HEK293 (cell line): ENCODE results near the gene KCNK1.

Experiments
- CTCF ChIA-PET: fragments of 350-600 bp; formaldehyde crosslinking; extraction: SDS; loops from one replicate; lab custom pipeline; 2021; ENCODE audit warnings: antibody characterized with exemption; lab: Yijun Ruan, JAX
- POLR2A ChIA-PET: fragments of 300-600 bp; formaldehyde crosslinking; extraction: SDS; loops from one replicate; lab custom pipeline; 2020; ENCODE audit warnings: antibody characterized with exemption, inconsistent platforms; lab: Yijun Ruan, JAX
- H3K27ac ChIP-seq: fragments of 200-500 bp; sonication (Bioruptor generic); 2 replicates; pipeline ENCODE4 v1.5.1; 2014; ENCODE audit warnings: low read depth, low read length, control low read depth, inconsistent platforms; ENCODE audit errors: extremely low read depth
- H3K36me3 ChIP-seq, 2 experiments: fragments of 200-500 bp in 1 of 2; sonication (Bioruptor generic) in 1 of 2; 1 replicate in 1 of 2; 2 replicates in 1 of 2; pipeline ENCODE4 v1.5.1; 2014 to 2017; ENCODE audit warnings: inconsistent platforms in 2 of 2, low read length in 2 of 2; ENCODE audit not compliant: control insufficient read depth in 2 of 2, insufficient read depth in 1 of 2
- H3K4me1 ChIP-seq: fragments of 200-500 bp; sonication (Bioruptor generic); 2 replicates; pipeline ENCODE4 v1.5.1; 2014; ENCODE audit warnings: mild to moderate bottlenecking, low read length, inconsistent platforms; ENCODE audit not compliant: control insufficient read depth, insufficient read depth
- H3K4me3 ChIP-seq: 2 replicates; pipeline ENCODE4 v1.5.1; 2011; ENCODE audit warnings: low read depth, mild to moderate bottlenecking, control low read depth, low read length, moderate library complexity
- H3K9me3 ChIP-seq: fragments of 200-500 bp; sonication (Bioruptor generic); 2 replicates; pipeline ENCODE4 v1.5.1; 2014; ENCODE audit warnings: low read depth, low read length, inconsistent platforms; ENCODE audit not compliant: control insufficient read depth, insufficient read depth
- KLF1 ChIP-seq: fragments of 450-650 bp; formaldehyde crosslinking; IDR thresholded peaks from 2 replicates; pipeline ENCODE4 v1.5.1; 2016; ENCODE audit warnings: missing biosample characterization, missing genetic modification characterization
- KLF10 ChIP-seq: fragments of 450-650 bp; IDR thresholded peaks from 2 replicates; pipeline ENCODE4 v1.5.1; 2018; ENCODE audit warnings: missing biosample characterization, mild to moderate bottlenecking, missing genetic modification characterization
- KLF8 ChIP-seq: fragments of 450-650 bp; formaldehyde crosslinking; IDR thresholded peaks from 2 replicates; pipeline ENCODE4 v1.5.1; 2016; ENCODE audit warnings: missing biosample characterization, missing genetic modification characterization
- PATZ1 ChIP-seq: fragments of 450-650 bp; formaldehyde crosslinking; IDR thresholded peaks from 2 replicates; pipeline ENCODE4 v1.5.1; 2016; ENCODE audit warnings: missing biosample characterization, missing genetic modification characterization
- PBX3 ChIP-seq: sonication (generic); formaldehyde crosslinking; IDR thresholded peaks from 2 replicates; pipeline ENCODE4 v1.8.1; 2022; ENCODE audit warnings: mild to moderate bottlenecking, moderate library complexity, missing genetic modification reagents
- SETDB1 ChIP-seq: IDR thresholded peaks from one replicate; pipeline ENCODE4 v1.6.1; 2017; ENCODE audit warnings: mild to moderate bottlenecking, low read length, moderate library complexity, mixed read lengths; ENCODE audit not compliant: insufficient read length
- TRIM28 ChIP-seq: IDR thresholded peaks from 2 replicates; pipeline ENCODE4 v1.6.1; 2011; ENCODE audit warnings: low read length, control low read depth, borderline replicate concordance
- ZNF140 ChIP-seq: fragments of 450-650 bp; formaldehyde crosslinking; IDR thresholded peaks from 2 replicates; pipeline ENCODE4 v1.5.1; 2016; ENCODE audit warnings: missing biosample characterization, missing genetic modification characterization
- ZNF221 ChIP-seq: fragments of 450-650 bp; formaldehyde crosslinking; IDR thresholded peaks from 2 replicates; pipeline ENCODE4 v1.5.1; 2017; ENCODE audit warnings: missing biosample characterization, missing genetic modification characterization, borderline replicate concordance
- ZNF248 ChIP-seq: fragments of 450-650 bp; formaldehyde crosslinking; IDR thresholded peaks from 2 replicates; pipeline ENCODE4 v1.5.1; 2017; ENCODE audit warnings: missing biosample characterization, missing genetic modification characterization
- ZNF274 ChIP-seq, 2 experiments: fragments of 200-500 bp in 1 of 2; fragments of 450-650 bp in 1 of 2; sonication (Bioruptor generic) in 1 of 2; formaldehyde crosslinking in 1 of 2; IDR thresholded peaks; 2 replicates each; pipeline versions ENCODE4 v1.5.1 to v1.6.1; 2014 to 2016; ENCODE audit warnings: borderline replicate concordance in 1 of 2, inconsistent platforms in 1 of 2, low read length in 1 of 2, missing biosample characterization in 1 of 2, missing genetic modification characterization in 1 of 2
- ZNF362 ChIP-seq: fragments of 450-650 bp; formaldehyde crosslinking; IDR thresholded peaks from 2 replicates; pipeline ENCODE4 v1.5.1; 2016; ENCODE audit warnings: missing biosample characterization, missing genetic modification characterization
- ZNF404 ChIP-seq: fragments of 450-650 bp; formaldehyde crosslinking; IDR thresholded peaks from 2 replicates; pipeline ENCODE4 v1.5.1; 2017; ENCODE audit warnings: missing biosample characterization, missing genetic modification characterization
- ZNF514 ChIP-seq: fragments of 450-650 bp; formaldehyde crosslinking; IDR thresholded peaks from 2 replicates; pipeline ENCODE4 v1.5.1; 2016; ENCODE audit warnings: missing biosample characterization, missing genetic modification characterization
- ZNF549 ChIP-seq: fragments of 450-650 bp; IDR thresholded peaks from 2 replicates; pipeline ENCODE4 v1.5.1; 2018; ENCODE audit warnings: missing biosample characterization, missing genetic modification characterization, mild to moderate bottlenecking, inconsistent platforms, moderate library complexity
- ZNF596 ChIP-seq: fragments of 450-650 bp; IDR thresholded peaks from 2 replicates; pipeline ENCODE4 v1.5.0; 2018; ENCODE audit warnings: missing biosample characterization, mild to moderate bottlenecking, missing genetic modification characterization, moderate library complexity
- ZNF610 ChIP-seq: fragments of 450-650 bp; formaldehyde crosslinking; IDR thresholded peaks from 2 replicates; pipeline ENCODE4 v1.5.1; 2016; ENCODE audit warnings: missing biosample characterization, missing genetic modification characterization, borderline replicate concordance
- ZNF664 ChIP-seq: fragments of 450-650 bp; formaldehyde crosslinking; IDR thresholded peaks from 2 replicates; pipeline ENCODE4 v1.5.1; 2016; ENCODE audit warnings: missing biosample characterization, missing genetic modification characterization
- ZNF707 ChIP-seq: fragments of 450-650 bp; formaldehyde crosslinking; IDR thresholded peaks from 2 replicates; pipeline ENCODE4 v1.5.1; 2016; ENCODE audit warnings: missing biosample characterization, missing genetic modification characterization
- ZNF843 ChIP-seq: fragments of 450-650 bp; formaldehyde crosslinking; IDR thresholded peaks from 2 replicates; pipeline ENCODE4 v1.5.1; 2016; ENCODE audit warnings: missing biosample characterization, missing genetic modification characterization
- TF ChIP-seq, protein P1 (sequence below): fragments of 450-650 bp; formaldehyde crosslinking; IDR thresholded peaks from 2 replicates; pipeline ENCODE4 v1.5.1; 2017; ENCODE audit warnings: missing biosample characterization, missing genetic modification characterization
- TF ChIP-seq, protein P2 (sequence below): fragments of 450-650 bp; formaldehyde crosslinking; IDR thresholded peaks from 2 replicates; pipeline ENCODE4 v1.5.1; 2017; ENCODE audit warnings: missing biosample characterization, missing genetic modification characterization
- TF ChIP-seq, protein P3 (sequence below): fragments of 450-650 bp; formaldehyde crosslinking; IDR thresholded peaks from 2 replicates; pipeline ENCODE4 v1.5.1; 2016; ENCODE audit warnings: missing biosample characterization, missing genetic modification characterization

KCNK1 gene

GRCh38 chr1:233673947-233674431 lies 60.1 kb downstream of the KCNK1 start:
- no peaks in the 10 kb centered on the region for H3K4me1 ChIP-seq
- ChIA-PET POLR2A (interaction anchor here (0.7 kb wide), 1 partner anchor 257 kb away, joined by 4 read pairs; no protein-coding TSS in a partner anchor), CTCF (interaction anchor here (0.9 to 1.2 kb wide), 3 partner anchors 8 to 59 kb away, joined by 3 to 4 read pairs (median 4); no protein-coding TSS in a partner anchor)
- H3K9me3 ChIP-seq, result no peaks in the 10 kb centered on the region
- H3K4me3 ChIP-seq, result no peak overlapping the region
- peaks cover 0 to 6% of the 10 kb centered on the region in 2 experiments; a peak in 1 of 3 replicates for H3K36me3 ChIP-seq
- TF ChIP-seq KLF10 (tag by site-specific recombination) (no peak), PATZ1 (tag by site-specific recombination) (no peak), ZNF274 (IDR thresholded peaks at IDR 0.05; ENCODE audit: low read length) (no peak), ZNF274 (tag by site-specific recombination; IDR thresholded peaks at IDR 0.05; ENCODE audit: borderline replicate concordance) (no peak), KLF1 (no peak), ZNF248 (tag by site-specific recombination) (no peak), TRIM28 (no peak), ZNF707 (no peak), ZNF843 (tag by site-specific recombination) (no peak), ZNF664 (tag by site-specific recombination) (no peak), ZNF610 (no peak), SETDB1 (no peak)
- no peak overlapping the region for H3K27ac ChIP-seq

DNA sequence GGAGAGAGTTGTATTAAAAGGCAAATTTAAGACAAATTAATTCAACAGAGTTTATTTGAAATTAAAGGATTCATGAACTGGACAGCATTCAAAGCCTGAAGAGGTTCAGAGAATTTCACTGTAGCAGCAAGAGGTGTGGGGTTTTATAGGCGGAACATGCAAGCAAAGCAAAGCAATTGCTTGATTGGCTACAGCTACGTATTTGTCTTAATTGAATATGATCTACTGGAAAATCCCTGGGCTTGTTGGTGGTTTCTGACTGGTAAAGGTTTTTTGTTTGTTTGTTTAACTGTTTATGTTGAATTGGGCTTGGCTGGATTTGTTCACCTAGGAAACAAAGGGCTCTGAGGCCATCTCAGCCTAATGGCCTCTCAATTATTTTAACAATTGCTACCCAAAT lies 61.5 kb downstream of the KCNK1 start:
- H3K4me3 ChIP-seq, result no peak overlapping the region
- H3K9me3 ChIP-seq, result no peaks in the 10 kb centered on the region
- peaks cover 0 to 6% of the 10 kb centered on the region in 2 experiments; a peak in 1 of 3 replicates for H3K36me3 ChIP-seq
- POLR2A ChIA-PET, result no interaction called here
- CTCF ChIA-PET, result interaction anchor here (0.5 to 0.6 kb wide), 2 partner anchors 14 to 30 kb away, joined by 3 to 4 read pairs; no protein-coding TSS in a partner anchor
- no peak overlapping the region for H3K27ac ChIP-seq
- H3K4me1 ChIP-seq, result peaks cover 2% of the 10 kb centered on the region; the same call in 1 of the 2 replicates
- TF ChIP-seq ZNF549 (peak; percentile 99), ZNF404 (tag by site-specific recombination) (no peak), SETDB1 (peak; percentile 71), ZNF596 (no peak)
- TF ChIP-seq, protein P1, sequence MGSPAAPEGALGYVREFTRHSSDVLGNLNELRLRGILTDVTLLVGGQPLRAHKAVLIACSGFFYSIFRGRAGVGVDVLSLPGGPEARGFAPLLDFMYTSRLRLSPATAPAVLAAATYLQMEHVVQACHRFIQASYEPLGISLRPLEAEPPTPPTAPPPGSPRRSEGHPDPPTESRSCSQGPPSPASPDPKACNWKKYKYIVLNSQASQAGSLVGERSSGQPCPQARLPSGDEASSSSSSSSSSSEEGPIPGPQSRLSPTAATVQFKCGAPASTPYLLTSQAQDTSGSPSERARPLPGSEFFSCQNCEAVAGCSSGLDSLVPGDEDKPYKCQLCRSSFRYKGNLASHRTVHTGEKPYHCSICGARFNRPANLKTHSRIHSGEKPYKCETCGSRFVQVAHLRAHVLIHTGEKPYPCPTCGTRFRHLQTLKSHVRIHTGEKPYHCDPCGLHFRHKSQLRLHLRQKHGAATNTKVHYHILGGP (tag by site-specific recombination), result no peak

DNA sequence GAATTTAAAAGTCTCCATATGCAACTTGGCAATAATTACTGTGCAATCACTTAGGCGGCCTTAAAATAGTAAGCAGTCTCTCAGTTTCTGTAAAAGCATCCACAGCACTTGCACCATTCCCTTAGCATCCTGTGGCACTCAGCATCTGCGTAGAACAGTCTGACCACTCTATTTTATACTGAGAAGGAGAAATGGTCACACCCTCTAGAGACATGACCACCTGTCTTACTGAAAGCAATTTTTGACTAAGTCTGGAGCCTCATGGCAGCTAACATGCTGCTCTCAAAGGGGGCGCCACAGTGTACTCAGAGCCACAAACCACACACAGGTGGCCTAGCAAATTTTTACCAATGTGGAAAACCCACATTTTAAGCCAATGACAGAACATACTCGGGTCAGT lies 62.0 kb downstream of the KCNK1 start:
- no peaks in the 10 kb centered on the region for H3K9me3 ChIP-seq
- H3K36me3 ChIP-seq, result peaks cover 0 to 6% of the 10 kb centered on the region in 2 experiments; a peak in 1 of 3 replicates
- no peak overlapping the region for H3K27ac ChIP-seq
- H3K4me1 ChIP-seq, result peaks cover 2% of the 10 kb centered on the region; the same call in 1 of the 2 replicates
- CTCF ChIA-PET, result interaction anchor here (0.6 kb wide), 1 partner anchor 30 kb away, joined by 4 read pairs; no protein-coding TSS in a partner anchor
- no peak overlapping the region for H3K4me3 ChIP-seq
- POLR2A ChIA-PET, result no interaction called here
- TF ChIP-seq, protein P2, sequence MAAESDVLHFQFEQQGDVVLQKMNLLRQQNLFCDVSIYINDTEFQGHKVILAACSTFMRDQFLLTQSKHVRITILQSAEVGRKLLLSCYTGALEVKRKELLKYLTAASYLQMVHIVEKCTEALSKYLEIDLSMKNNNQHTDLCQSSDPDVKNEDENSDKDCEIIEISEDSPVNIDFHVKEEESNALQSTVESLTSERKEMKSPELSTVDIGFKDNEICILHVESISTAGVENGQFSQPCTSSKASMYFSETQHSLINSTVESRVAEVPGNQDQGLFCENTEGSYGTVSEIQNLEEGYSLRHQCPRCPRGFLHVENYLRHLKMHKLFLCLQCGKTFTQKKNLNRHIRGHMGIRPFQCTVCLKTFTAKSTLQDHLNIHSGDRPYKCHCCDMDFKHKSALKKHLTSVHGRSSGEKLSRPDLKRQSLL (tag by site-specific recombination), result no peak
- TF ChIP-seq, protein P3, sequence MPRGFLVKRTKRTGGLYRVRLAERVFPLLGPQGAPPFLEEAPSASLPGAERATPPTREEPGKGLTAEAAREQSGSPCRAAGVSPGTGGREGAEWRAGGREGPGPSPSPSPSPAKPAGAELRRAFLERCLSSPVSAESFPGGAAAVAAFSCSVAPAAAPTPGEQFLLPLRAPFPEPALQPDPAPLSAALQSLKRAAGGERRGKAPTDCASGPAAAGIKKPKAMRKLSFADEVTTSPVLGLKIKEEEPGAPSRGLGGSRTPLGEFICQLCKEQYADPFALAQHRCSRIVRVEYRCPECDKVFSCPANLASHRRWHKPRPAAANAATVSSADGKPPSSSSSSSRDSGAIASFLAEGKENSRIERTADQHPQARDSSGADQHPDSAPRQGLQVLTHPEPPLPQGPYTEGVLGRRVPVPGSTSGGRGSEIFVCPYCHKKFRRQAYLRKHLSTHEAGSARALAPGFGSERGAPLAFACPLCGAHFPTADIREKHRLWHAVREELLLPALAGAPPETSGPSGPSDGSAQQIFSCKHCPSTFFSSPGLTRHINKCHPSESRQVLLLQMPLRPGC (tag by site-specific recombination), result no peak
- TF ChIP-seq KLF8, result no peak
- TF ChIP-seq ZNF248 (tag by site-specific recombination), result no peak
- no peak for TF ChIP-seq PBX3 (CRISPR knock-in tag)
- TF ChIP-seq ZNF514 (tag by site-specific recombination), result no peak
- no peak for TF ChIP-seq ZNF549
- no peak for TF ChIP-seq ZNF221 (tag by site-specific recombination)
- TF ChIP-seq ZNF140 (tag by site-specific recombination), result no peak
- no peak for TF ChIP-seq ZNF362 (tag by site-specific recombination)
